GM21723 (cell line): ENCODE results near the gene ADGRB3.
"Not testable (repeated sequence)": the region's sequence is repeated elsewhere in the genome, so short reads cannot be mapped to it uniquely, and the experiment has no call there.

Experiments
- ATAC-seq: cut with Tn5 transposase; IDR thresholded peaks from one replicate; pipeline ENCODE4 v1.9.1; 2021; ENCODE audit warnings: mild to moderate bottlenecking, moderate library complexity; ENCODE audit not compliant: unreplicated experiment

The ADGRB3 gene

DNA sequence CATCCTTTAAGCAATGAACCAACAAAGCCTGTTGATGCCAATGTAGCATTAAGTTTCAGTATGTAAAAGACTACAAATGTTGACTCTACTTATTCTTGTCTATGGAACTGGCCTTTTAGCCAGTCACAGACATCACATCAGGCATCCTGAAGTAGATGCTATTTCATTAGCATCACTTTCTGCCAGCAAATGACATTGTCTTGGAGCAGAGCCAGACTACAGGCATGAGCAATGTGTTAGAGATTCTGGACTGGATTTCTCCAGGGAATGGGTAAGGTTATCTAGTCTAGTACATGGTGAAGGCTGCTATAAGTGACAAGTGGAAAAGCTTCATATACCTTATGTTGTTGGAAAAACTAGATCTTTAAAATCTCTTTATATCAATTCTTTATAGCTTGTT, 142.9 kb downstream of the ADGRB3 start:
- no peak for ATAC-seq

DNA sequence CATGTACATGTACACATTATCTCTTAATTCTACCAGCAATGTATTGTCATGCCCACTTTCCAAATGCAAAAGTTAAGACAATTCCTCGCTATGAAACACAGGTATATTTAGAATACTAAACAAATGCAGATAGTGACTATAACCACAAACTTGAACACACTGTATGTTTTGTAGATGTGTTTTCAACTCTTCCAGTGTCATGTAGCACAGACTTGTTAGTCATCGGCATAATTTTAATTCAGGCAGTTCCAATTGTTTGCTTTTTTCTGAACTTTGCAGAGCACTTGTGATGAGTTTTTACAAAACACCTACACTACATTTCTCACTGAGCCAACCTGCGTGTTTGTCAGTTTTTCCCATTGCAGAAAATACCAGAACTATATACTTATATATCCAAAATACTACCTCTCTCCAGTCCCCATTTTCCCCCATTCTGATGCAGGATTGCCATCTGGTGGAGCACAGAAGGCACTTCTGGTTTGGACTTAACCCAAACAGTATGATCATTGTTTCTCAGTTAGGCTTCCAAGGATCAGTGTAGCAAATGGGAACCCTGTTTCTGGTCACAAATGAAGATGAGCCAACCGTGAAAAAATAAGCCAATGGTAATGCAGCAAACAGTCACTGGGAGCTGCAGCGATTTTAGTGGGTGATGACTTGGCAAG, 143.4 kb downstream of the ADGRB3 start:
- peak; percentile 67 for ATAC-seq

DNA sequence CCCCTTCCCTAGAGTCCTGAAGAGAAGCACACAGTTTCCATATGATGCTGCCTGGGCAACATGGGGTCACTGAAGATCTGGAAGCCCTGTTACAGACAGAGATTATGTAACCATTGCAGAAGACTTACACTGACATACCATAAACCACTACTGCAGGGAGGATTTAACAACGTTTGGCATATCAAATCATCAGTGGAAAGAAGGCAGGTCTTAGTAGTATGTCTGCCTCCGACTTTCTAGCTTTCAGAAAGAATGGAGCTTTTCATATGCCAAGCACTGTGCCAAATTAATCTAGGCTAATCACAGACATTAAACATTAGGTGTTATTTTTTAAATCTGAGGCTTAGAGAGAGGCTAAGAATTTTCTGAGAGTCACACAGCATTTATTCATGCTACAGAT, 144.3 kb downstream of the ADGRB3 start:
- no peak for ATAC-seq

DNA sequence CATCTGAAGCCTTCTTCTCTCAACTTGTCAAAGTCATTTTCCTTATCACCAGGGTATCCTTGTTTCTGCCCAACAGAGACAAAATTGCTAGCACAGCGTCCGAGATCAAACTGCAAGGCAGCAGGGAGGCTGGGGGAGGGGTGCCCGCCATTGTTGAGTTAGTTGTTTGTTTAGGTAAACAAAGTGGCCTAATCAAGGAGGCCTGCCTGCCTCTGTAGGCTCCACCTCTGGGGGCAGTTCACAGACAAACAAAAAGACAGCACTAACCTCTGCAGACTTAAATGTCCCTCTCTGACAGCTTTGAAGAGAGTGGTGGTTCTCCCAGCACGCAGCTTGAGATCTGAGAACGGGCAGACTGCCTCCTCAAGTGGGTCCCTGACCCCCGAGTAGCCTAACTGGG, 155.0 kb downstream of the ADGRB3 start:
- not testable (repeated sequence) for ATAC-seq

- ATAC-seq = not testable (repeated sequence)
Observed at GRCh38 chr6:68814976-68815375, 179.9 kb downstream of the ADGRB3 start.

DNA sequence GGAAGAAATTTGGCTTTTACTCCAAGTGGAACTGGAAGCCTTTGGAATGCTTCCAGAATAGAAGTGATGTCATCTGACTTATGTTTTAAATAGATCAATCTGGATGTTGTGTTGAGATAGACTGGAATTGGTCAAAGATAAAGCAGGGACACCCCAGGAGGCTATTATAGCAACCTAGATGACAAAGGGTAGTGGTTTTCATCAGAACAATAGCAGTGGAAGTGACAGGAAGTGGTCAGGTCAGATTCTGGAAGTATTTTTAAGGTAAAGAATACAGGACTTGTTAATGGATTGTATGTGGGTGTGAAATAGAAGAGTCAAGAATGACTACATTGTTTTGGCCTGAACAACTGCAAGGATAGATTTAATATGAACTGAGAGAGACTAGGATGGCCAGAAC, 191.4 kb downstream of the ADGRB3 start:
- no peak for ATAC-seq

DNA sequence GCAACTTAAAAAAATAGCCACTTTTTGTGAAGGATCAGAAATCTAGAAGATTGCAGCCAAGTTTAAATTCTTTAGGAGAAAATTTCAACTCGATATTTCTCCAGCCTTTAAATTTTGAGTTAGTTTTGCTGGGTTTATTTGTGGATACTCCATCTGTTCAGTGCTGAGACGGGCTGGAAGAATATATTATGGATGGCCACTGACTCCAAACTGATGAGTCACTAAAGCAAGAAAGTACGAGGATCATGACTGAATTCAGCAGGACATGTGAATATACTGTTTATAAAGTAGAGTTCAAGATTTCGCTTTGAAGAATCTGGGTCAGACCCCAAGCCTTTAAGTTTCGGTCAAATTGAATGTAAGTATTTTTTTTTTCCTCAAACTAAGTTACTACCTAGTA, 199.5 kb downstream of the ADGRB3 start:
- no peak for ATAC-seq

GRCh38 chr6:68838571-68838970, 203.5 kb downstream of the ADGRB3 start:
- no peak for ATAC-seq

GRCh38 chr6:68852791-68853190, 217.7 kb downstream of the ADGRB3 start:
- no peak for ATAC-seq

- ATAC-seq = no peak
Observed at GRCh38 chr6:68859233-68859632, 224.2 kb downstream of the ADGRB3 start.

GRCh38 chr6:68868646-68869045, 233.6 kb downstream of the ADGRB3 start:
- no peak for ATAC-seq

GRCh38 chr6:68873236-68873635, 238.2 kb downstream of the ADGRB3 start:
- no peak for ATAC-seq

DNA sequence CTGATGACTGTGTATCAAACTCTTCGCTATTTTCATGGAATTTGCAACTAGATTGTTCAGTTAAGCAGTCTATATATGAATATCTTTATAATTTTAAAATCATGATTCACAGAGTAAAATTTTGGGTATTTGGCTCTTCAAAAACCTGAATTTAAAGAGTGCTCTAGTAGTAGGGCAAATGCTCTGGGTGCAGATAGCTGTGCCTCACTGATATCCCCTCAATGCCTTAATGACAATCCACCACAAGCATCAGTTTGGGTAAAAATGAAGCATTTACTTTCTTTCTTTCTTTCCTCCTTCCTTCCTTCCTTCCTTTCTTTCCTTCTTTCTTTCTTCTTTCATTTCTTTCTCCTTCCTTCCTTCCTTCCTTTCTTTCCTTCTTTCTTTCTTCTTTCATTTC, 239.7 kb downstream of the ADGRB3 start:
- no peak for ATAC-seq

DNA sequence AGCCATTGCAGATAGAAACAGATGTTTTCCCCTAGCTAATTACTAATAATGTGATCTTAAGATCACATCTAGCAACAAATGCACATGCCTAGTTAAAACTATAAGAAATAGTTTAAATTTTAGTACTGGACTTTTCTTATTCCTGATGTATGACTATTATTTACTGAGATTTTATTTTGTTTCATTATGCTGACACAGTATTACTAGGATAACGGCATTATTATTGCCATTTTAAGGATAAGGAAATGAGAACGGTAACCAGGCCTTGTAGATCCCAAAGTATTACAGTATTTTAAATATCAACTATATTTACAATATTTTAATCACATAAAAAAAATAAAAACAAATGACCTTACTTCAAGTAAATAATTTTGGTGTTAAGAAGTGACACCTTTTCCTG, 240.3 kb downstream of the ADGRB3 start:
- ATAC-seq = no peak

- ATAC-seq = peak; percentile 59
Observed at GRCh38 chr6:68876792-68877493, 241.9 kb downstream of the ADGRB3 start.

DNA sequence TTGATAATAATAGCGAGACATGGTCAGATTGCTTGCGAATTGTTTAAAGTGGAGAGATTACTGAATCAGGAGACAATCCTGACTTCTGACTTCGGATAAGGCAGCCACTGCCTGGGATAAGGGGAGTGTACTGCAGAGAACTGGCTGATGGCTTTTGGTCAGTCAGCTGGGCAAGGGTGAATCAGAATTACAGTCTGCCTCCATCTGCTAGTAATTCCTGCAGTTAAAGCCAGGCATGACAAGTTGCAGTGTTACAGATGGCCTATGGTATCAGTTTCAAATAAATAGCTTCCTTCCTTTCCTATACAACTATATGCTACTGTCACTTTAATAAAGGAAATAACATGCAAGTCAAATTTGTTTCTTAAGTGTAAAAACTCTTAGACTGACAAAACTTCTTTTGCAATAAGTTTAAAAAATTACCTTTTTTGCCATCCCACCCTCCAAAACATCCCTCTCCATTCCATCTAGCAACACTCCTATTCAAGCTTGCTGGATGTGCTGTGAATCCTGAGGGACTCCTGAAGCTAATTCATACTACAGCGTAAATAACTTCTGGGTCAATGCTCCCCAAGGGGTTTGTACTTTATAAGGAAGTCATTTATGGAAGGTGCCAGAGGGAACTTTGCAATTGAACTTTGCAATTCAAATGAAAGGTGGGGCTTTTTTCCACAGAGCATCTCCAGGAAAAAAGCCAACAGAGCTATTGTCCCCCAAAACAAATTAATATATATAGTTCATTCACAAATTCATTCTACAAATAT, 245.2 kb downstream of the ADGRB3 start:
- ATAC-seq = no peak

DNA sequence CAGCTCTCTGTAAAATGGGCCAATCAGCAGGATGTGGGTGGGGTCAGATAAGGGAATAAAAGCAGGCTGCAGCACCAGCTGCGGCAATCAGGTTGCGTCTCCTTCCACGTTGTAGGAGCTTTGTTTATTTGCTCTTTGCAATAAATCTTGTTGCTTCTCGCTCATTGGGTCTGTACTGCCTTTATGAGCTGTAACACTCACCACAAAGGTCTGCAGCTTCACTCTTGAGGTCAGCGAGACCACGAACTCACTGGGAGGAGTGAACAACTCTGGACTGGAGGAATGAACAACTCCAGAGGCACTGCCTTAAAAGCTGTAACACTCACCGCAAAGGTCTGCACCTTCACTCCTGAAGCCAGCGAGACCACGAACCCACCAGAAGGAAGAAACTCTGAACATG, 248.2 kb downstream of the ADGRB3 start:
- ATAC-seq = not testable (repeated sequence)

GRCh38 chr6:68891419-68891818, 256.3 kb downstream of the ADGRB3 start:
- no peak for ATAC-seq

DNA sequence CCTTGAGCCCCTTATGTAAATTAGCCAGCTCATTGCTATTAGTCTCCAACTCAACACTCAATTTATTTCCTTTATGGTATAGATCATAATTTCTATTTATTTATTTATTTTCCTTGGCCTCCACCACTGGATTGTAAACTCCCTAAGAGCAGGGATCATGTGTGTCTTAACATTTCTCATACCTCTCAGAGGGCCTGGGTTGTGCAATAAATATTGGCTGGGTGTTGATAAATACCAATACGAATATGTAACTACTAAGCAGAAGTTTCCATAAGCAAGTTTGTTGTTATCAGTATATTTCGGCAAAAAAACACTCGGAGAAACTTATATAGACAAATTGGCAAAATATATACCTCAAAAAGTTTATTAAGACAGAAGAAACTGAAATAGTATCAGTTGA, 257.4 kb downstream of the ADGRB3 start:
- no peak for ATAC-seq

- no peak for ATAC-seq
Observed at GRCh38 chr6:68895929-68896328, 260.8 kb downstream of the ADGRB3 start.

GRCh38 chr6:68901044-68901443, 266.0 kb downstream of the ADGRB3 start:
- no peak for ATAC-seq

DNA sequence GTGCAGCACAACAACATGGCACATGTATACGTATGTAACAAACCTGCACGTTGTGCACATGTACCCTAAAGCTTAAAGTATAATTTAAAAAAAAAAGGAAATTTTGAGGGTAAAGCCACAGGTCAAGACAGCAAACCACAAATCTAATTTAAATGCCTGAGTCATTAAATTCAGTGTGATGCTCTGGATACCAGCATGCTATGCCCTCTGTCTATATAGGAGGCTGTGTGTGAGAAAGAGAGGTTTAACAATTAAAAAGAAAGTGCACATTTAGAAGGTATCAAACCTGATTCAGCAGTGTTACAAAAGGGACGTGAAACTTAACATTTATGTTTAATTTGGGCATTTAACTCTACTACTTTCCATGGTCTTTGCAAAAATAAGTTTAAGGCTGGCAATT, 276.3 kb downstream of the ADGRB3 start:
- no peak for ATAC-seq
